BLaER1 treated with 17β-estradiol and CSF1 and Interleukin-3, amounts not matched to agents 10 nM and 100 nM (cell line): Measurements from ENCODE around the gene LPCAT1.
"Not testable (repeated sequence)": the region's sequence is repeated elsewhere in the genome, so short reads cannot be mapped to it uniquely, and the experiment has no call there.

ENCODE experiments used
- H3K27ac ChIP-seq, 11 experiments: shearing (Covaris generic); formaldehyde crosslinking; 2 replicates each; pipeline ENCODE4 v1.8.1; 2022
- H3K27me3 ChIP-seq, 11 experiments: shearing (Covaris generic); formaldehyde crosslinking; 2 replicates each; pipeline ENCODE4 v1.8.1; 2022
- H3K36me3 ChIP-seq, 11 experiments: shearing (Covaris generic); formaldehyde crosslinking; 2 replicates each; pipeline ENCODE4 v1.8.1; 2022
- H3K4me1 ChIP-seq, 10 experiments: shearing (Covaris generic); formaldehyde crosslinking; 2 replicates each; pipeline ENCODE4 v1.8.1; 2022
- H3K4me2 ChIP-seq, 11 experiments: shearing (Covaris generic); formaldehyde crosslinking; 2 replicates each; pipeline ENCODE4 v1.8.1; 2022
- H3K4me3 ChIP-seq, 10 experiments: shearing (Covaris generic); formaldehyde crosslinking; 2 replicates each; pipeline ENCODE4 v1.8.1; 2022
- H3K9ac ChIP-seq, 11 experiments: shearing (Covaris generic); formaldehyde crosslinking; 2 replicates each; pipeline ENCODE4 v1.8.1; 2022
- H3K9me3 ChIP-seq, 11 experiments: shearing (Covaris generic); formaldehyde crosslinking; replicated peaks in 1 of 11; 2 replicates each; pipeline ENCODE4 v1.8.1; 2022
- H4K20me1 ChIP-seq, 11 experiments: shearing (Covaris generic); formaldehyde crosslinking; 2 replicates each; pipeline ENCODE4 v1.8.1; 2022
- Cebpa-rat ChIP-seq, 11 experiments: shearing (Covaris generic); IDR thresholded peaks; 2 replicates each; pipeline ENCODE4 v1.8.1; 2022

Gene LPCAT1

GRCh38 chr5:1463326-1464095, 60.2 kb downstream of the LPCAT1 start:
- peaks cover 7 to 26% (median 18%) of the 10 kb centered on the region in 11 experiments; a peak in 21 of 22 replicates for H3K9me3 ChIP-seq
- H3K36me3 ChIP-seq = peaks cover 57 to 83% (median 70%) of the 10 kb centered on the region in 11 experiments
- H3K4me1 ChIP-seq = peaks cover 0 to 21% (median 12%) of the 10 kb centered on the region in 10 experiments; a peak in 13 of 20 replicates
- H3K27me3 ChIP-seq = no peaks in the 10 kb centered on the region
- H3K9ac ChIP-seq = no peak overlapping the region
- no peak overlapping the region for H3K27ac ChIP-seq
- H3K4me2 ChIP-seq = no peak overlapping the region
- TF ChIP-seq Cebpa-rat (IDR thresholded peaks at IDR 0.05) = no peak
- peaks cover 0 to 20% (median 0%) of the 10 kb centered on the region in 11 experiments; a peak in 5 of 22 replicates for H4K20me1 ChIP-seq
- H3K4me3 ChIP-seq = no peak overlapping the region

- Histone ChIP-seq H3K4me1 (peaks cover 0 to 21% (median 12%) of the 10 kb centered on the region in 10 experiments; a peak in 13 of 20 replicates), H3K27me3 (no peaks in the 10 kb centered on the region), H3K4me2 (no peak overlapping the region), H3K9me3 (peaks cover 16 to 38% (median 30%) of the 10 kb centered on the region in 11 experiments), H3K9ac (no peak overlapping the region), H3K36me3 (peaks cover 54 to 75% (median 61%) of the 10 kb centered on the region in 11 experiments), H3K4me3 (no peak overlapping the region), H4K20me1 (peaks cover 0 to 12% (median 0%) of the 10 kb centered on the region in 11 experiments; a peak in 5 of 22 replicates), H3K27ac (no peak overlapping the region)
- no peak for TF ChIP-seq Cebpa-rat (IDR thresholded peaks at IDR 0.05)
Observed at GRCh38 chr5:1462358-1462757, 61.4 kb downstream of the LPCAT1 start.

- no peak overlapping the region for H3K27ac ChIP-seq
- no peaks in the 10 kb centered on the region for H3K27me3 ChIP-seq
- H3K4me1 ChIP-seq = peaks cover 0 to 21% (median 12%) of the 10 kb centered on the region in 10 experiments; a peak in 13 of 20 replicates
- H3K36me3 ChIP-seq = peaks cover 44 to 72% (median 54%) of the 10 kb centered on the region in 11 experiments
- TF ChIP-seq Cebpa-rat (IDR thresholded peaks at IDR 0.05) = no peak
- no peak overlapping the region for H3K4me3 ChIP-seq
- no peak overlapping the region for H3K9ac ChIP-seq
- peaks cover 0 to 12% (median 0%) of the 10 kb centered on the region in 11 experiments; a peak in 5 of 22 replicates for H4K20me1 ChIP-seq
- H3K9me3 ChIP-seq = peaks cover 25 to 39% (median 32%) of the 10 kb centered on the region in 11 experiments
- H3K4me2 ChIP-seq = peak overlapping the region in 1 of 11 experiments; percentile 73; a peak in 2 of 22 replicates
Observed at GRCh38 chr5:1461396-1461795, 62.4 kb downstream of the LPCAT1 start.

GRCh38 chr5:1460054-1460682, 63.6 kb downstream of the LPCAT1 start:
- no peak overlapping the region for H3K9ac ChIP-seq
- peaks cover 0 to 12% (median 0%) of the 10 kb centered on the region in 11 experiments; a peak in 4 of 22 replicates for H4K20me1 ChIP-seq
- no peak for TF ChIP-seq Cebpa-rat (IDR thresholded peaks at IDR 0.05)
- no peak overlapping the region for H3K27ac ChIP-seq
- no peak overlapping the region for H3K4me3 ChIP-seq
- H3K36me3 ChIP-seq = peaks cover 37 to 60% (median 44%) of the 10 kb centered on the region in 11 experiments
- H3K4me2 ChIP-seq = peak overlapping the region in 7 of 11 experiments; percentile 45 to 78 (median 55); a peak in 13 of 22 replicates
- H3K27me3 ChIP-seq = no peaks in the 10 kb centered on the region
- peaks cover 0 to 21% (median 12%) of the 10 kb centered on the region in 10 experiments; a peak in 13 of 20 replicates for H3K4me1 ChIP-seq
- peaks cover 28 to 38% (median 34%) of the 10 kb centered on the region in 11 experiments for H3K9me3 ChIP-seq

GRCh38 chr5:1459435-1459834, 64.3 kb downstream of the LPCAT1 start:
- not testable (repeated sequence) for H3K4me3 ChIP-seq, H3K4me2 ChIP-seq, H3K27me3 ChIP-seq, H3K27ac ChIP-seq, H3K9ac ChIP-seq
- Histone ChIP-seq H3K4me1 (peaks cover 0 to 21% (median 12%) of the 10 kb centered on the region in 10 experiments; a peak in 13 of 20 replicates), H4K20me1 (peaks cover 0 to 12% (median 0%) of the 10 kb centered on the region in 11 experiments; a peak in 4 of 22 replicates), H3K9me3 (peaks cover 35 to 42% (median 41%) of the 10 kb centered on the region in 11 experiments), H3K36me3 (peaks cover 31 to 53% (median 38%) of the 10 kb centered on the region in 11 experiments)

GRCh38 chr5:1456110-1456881, 67.5 kb downstream of the LPCAT1 start:
- Histone ChIP-seq H3K4me1 (peaks cover 0 to 18% (median 12%) of the 10 kb centered on the region in 10 experiments; a peak in 13 of 20 replicates), H3K36me3 (peaks cover 0 to 21% (median 7%) of the 10 kb centered on the region in 11 experiments; a peak in 18 of 22 replicates), H3K9me3 (peaks cover 60 to 70% (median 67%) of the 10 kb centered on the region in 11 experiments)
- H3K4me3 ChIP-seq, H3K27ac ChIP-seq, H4K20me1 ChIP-seq, H3K4me2 ChIP-seq, H3K27me3 ChIP-seq, H3K9ac ChIP-seq: not testable (repeated sequence)

- Histone ChIP-seq H3K4me3 (no peak overlapping the region), H3K9me3 (peaks cover 60 to 70% (median 67%) of the 10 kb centered on the region in 11 experiments), H3K27me3 (peaks cover 0 to under 1% (median 0%) of the 10 kb centered on the region in 11 experiments; a peak in 3 of 22 replicates), H4K20me1 (no peaks in the 10 kb centered on the region), H3K4me1 (peaks cover 0 to 12% (median 8%) of the 10 kb centered on the region in 10 experiments; a peak in 16 of 20 replicates), H3K36me3 (peaks cover 0 to 13% (median 0%) of the 10 kb centered on the region in 11 experiments; a peak in 6 of 22 replicates), H3K4me2 (no peak overlapping the region), H3K9ac (no peak overlapping the region), H3K27ac (no peak overlapping the region)
- TF ChIP-seq Cebpa-rat (IDR thresholded peaks at IDR 0.05) = no peak
Observed at GRCh38 chr5:1453613-1454012, 70.1 kb downstream of the LPCAT1 start.

- Histone ChIP-seq H3K4me3 (no peak overlapping the region), H3K9ac (no peak overlapping the region), H3K27ac (no peak overlapping the region), H3K4me2 (peak overlapping the region in 8 of 11 experiments; percentile 66 to 92 (median 82); a peak in 14 of 22 replicates), H3K4me1 (peaks cover 0 to 31% (median 22%) of the 10 kb centered on the region in 10 experiments; a peak in 17 of 20 replicates), H4K20me1 (peaks cover 0 to 6% (median 0%) of the 10 kb centered on the region in 11 experiments; a peak in 3 of 22 replicates), H3K27me3 (peaks cover 36 to 45% (median 41%) of the 10 kb centered on the region in 11 experiments), H3K36me3 (peaks cover 0 to 5% (median 0%) of the 10 kb centered on the region in 11 experiments; a peak in 1 of 22 replicates), H3K9me3 (peaks cover 31 to 48% (median 42%) of the 10 kb centered on the region in 11 experiments)
- no peak for TF ChIP-seq Cebpa-rat (IDR thresholded peaks at IDR 0.05)
Observed at GRCh38 chr5:1449081-1449630, 74.6 kb downstream of the LPCAT1 start.
